GM13977 (cell line): Measurements from ENCODE around the gene NEK11.

ENCODE experiments used
- DNase-seq: peaks from one replicate; pipeline ENCODE4 v3.0.0; 2012; ENCODE audit warnings: low spot score
- CTCF ChIP-seq: IDR thresholded peaks from 2 replicates; pipeline ENCODE4 v1.5.1; 2012; ENCODE audit warnings: mild to moderate bottlenecking, control low read depth; ENCODE audit not compliant: insufficient read depth; ENCODE audit errors: extremely low read depth, missing control alignments
- in situ Hi-C: fragments of 300-500 bp; cut with MboI; formaldehyde crosslinking; loops from one replicate; pipeline ENCODE4 v1.12.0; 2022; ENCODE audit warnings: low sequenced_read_pairs, low pct_unique_long_range_greater_than_20kb, mixed read lengths, inconsistent platforms; ENCODE audit not compliant: unreplicated experiment

Gene NEK11

GRCh38 chr3:131216330-131216729, 189.7 kb downstream of the NEK11 start:
- no peak for TF ChIP-seq CTCF
- in situ Hi-C loops: no loop called here
- DNase-seq: no peak

GRCh38 chr3:131216801-131217200, 190.1 kb downstream of the NEK11 start:
- no peak for DNase-seq
- TF ChIP-seq CTCF: no peak
- in situ Hi-C loops: no loop called here

GRCh38 chr3:131217296-131217741, 190.6 kb downstream of the NEK11 start:
- no peak for TF ChIP-seq CTCF
- DNase-seq: no peak
- in situ Hi-C loops: no loop called here

- TF ChIP-seq CTCF: no peak
- in situ Hi-C loops: no loop called here
- DNase-seq: no peak
Observed at GRCh38 chr3:131218196-131218595, 191.5 kb downstream of the NEK11 start.

GRCh38 chr3:131221731-131222130, 195.1 kb downstream of the NEK11 start:
- in situ Hi-C loops: no loop called here
- no peak for DNase-seq
- no peak for TF ChIP-seq CTCF

DNA sequence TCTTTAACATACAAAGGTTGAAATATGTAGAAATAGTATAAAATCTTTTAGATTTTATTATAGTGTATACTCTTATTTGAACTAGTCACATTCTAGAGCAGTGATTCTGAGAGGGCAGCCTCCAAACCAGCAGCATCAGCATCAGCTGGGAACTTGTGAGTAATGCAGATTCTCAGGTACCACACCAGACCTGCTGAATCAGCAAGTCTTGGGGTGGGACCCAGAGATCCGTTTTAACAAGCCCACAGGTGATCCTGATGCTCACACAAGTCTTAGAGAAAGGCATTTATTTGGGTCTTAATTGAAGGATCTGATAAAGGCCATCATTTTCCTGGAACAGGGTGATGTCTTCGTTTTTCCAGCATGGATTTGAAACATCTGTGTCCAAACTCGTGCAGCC, 195.9 kb downstream of the NEK11 start:
- in situ Hi-C loops: no loop called here
- no peak for TF ChIP-seq CTCF
- DNase-seq: no peak

- TF ChIP-seq CTCF: no peak
- DNase-seq: no peak
- in situ Hi-C loops: no loop called here
Observed at GRCh38 chr3:131223373-131224289, 197.0 kb downstream of the NEK11 start.
